Ishikawa (cell line): Measurements from ENCODE around the gene FXYD5.

ENCODE experiments used
- NFIC ChIP-seq: IDR thresholded peaks from 2 replicates; pipeline ENCODE4 v1.6.1; 2012
- RAD21 ChIP-seq: IDR thresholded peaks from 2 replicates; pipeline ENCODE4 v1.6.1; 2012; ENCODE audit warnings: low read depth

DNA sequence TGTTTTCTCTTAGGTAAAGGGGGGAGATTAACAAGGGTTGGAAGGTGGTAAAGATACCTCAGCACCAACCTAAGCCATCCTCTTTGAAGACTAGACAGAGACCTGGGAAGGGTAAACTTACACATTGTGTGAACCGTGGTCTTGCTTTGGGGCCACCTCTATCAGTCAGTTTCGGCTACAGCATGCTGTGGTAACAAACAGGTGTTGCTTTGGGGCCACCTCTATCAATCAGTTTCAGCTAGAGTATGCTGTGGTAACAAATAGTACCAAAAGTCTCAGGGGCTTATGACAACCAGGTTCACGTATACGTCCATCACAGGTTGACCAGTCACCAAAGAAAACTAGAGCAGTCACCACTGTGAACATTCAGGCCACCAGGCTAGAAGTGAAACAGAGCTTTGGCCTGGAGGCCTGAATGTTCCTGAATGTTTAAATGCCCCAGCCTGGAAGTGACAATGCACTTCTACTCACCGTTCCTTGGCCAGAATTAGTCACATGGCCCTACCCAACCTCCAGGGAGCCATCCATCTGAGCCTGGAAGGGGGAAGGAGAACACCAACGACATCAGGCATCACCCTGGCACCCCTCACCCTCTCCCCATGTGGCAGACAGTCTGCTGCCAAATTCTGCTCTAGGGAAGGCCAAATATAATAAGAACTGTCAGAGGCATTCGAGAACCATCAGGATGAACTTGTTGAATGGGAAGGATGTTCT, 7.6 kb upstream of the FXYD5 start:
- no peak for TF ChIP-seq NFIC
- TF ChIP-seq RAD21, result no peak
